ENCODE results near the gene STAG1.

DNA sequence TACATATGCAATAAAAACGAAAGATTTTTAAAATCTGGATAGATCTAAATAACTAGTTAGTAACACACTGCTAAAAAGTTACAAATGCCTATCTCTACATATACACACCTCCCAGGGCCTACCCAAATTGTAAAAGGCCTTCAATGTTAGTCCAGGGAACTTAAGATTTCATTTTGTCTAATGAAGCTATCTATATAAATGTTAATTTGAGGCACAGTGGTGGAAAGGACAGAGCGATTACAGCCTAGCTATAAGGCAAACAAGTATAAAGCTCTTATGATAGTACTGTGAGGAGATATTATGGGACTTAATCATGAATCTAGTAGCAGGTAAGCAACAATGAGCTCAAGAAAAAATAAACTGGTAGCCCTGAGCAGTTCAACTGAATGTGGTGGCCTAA lies 101.7 kb downstream of the STAG1 start:
- no peak for TF ChIP-seq TCF12 (IDR thresholded peaks at IDR 0.05)
- TF ChIP-seq, protein P1, sequence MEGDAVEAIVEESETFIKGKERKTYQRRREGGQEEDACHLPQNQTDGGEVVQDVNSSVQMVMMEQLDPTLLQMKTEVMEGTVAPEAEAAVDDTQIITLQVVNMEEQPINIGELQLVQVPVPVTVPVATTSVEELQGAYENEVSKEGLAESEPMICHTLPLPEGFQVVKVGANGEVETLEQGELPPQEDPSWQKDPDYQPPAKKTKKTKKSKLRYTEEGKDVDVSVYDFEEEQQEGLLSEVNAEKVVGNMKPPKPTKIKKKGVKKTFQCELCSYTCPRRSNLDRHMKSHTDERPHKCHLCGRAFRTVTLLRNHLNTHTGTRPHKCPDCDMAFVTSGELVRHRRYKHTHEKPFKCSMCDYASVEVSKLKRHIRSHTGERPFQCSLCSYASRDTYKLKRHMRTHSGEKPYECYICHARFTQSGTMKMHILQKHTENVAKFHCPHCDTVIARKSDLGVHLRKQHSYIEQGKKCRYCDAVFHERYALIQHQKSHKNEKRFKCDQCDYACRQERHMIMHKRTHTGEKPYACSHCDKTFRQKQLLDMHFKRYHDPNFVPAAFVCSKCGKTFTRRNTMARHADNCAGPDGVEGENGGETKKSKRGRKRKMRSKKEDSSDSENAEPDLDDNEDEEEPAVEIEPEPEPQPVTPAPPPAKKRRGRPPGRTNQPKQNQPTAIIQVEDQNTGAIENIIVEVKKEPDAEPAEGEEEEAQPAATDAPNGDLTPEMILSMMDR (IDR thresholded peaks at IDR 0.05) = no peak
- no peak for TF ChIP-seq SMC3 (IDR thresholded peaks at IDR 0.05; ENCODE audit: low read depth, low read length)
